Endometrium (tissue), 2 donors: ENCODE measurements around the gene MBD1.
A peak's percentile ranks its signal among the peaks of the same experiment; 100 is the strongest.
"Not testable (repeated sequence)": the region's sequence is repeated elsewhere in the genome, so short reads cannot be mapped to it uniquely, and the experiment has no call there.

Source experiments
- FAIRE-seq: peaks from 2 replicates; lab custom pipeline; 2012; peaks lifted over from hg19 to GRCh38; lab: Jason Lieb, UNC
- donor health status: control.
- donor health status: control.

Gene MBD1

GRCh38 chr18:50273203-50274043, 7.9 kb downstream of the MBD1 start:
- no peak for FAIRE-seq

DNA sequence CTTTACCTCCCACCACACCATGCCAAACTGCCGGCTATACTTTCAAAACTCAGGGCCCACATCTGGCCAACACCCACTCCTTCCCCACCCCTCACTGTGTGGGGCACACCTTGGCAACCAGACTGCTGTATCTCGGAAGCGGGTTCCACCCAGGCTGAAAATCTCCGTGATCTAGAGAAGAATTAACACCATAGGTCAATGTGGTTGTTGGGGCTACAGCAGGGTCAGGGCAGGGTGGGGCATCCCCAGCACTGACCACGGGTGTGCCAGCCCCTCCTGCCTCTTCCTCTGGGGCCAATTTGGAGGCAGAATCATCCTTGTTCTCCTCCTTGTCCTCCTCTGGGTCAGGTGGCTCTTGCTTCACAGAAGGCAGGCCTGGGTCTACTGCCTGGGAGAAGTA, 8.8 kb downstream of the MBD1 start:
- no peak for FAIRE-seq

- FAIRE-seq = no peak
Measured at GRCh38 chr18:50268022-50268747, 13.1 kb downstream of the MBD1 start.

- peak; percentile 74 for FAIRE-seq
Measured at GRCh38 chr18:50266248-50266704, 15.0 kb downstream of the MBD1 start, which contains the start of gene CFAP53. TSS of gene CFAP53 (minus strand) at chr18:50266495. CDS start at chr18:50266404, 91 bp downstream.

GRCh38 chr18:50262977-50263376, 18.3 kb downstream of the MBD1 start:
- FAIRE-seq = no peak

DNA sequence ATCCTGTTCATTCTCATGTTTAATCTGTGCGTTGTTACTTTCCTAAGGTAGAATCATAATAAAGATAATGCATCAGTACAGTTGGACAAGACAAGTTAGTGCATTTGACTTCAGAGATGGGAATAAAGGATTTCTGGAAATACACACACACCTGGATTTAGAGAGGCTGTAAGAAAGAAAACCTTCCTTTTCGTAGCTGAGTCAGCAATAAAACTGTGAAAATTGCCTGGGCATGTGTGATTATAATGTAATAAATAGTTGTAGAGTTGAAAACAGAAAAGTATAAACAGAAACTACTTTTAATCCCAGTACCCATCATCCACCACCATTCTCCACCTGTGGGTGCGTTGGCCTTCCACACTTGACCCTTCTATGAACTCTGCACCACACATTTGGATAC, 30.4 kb downstream of the MBD1 start:
- FAIRE-seq = no peak

DNA sequence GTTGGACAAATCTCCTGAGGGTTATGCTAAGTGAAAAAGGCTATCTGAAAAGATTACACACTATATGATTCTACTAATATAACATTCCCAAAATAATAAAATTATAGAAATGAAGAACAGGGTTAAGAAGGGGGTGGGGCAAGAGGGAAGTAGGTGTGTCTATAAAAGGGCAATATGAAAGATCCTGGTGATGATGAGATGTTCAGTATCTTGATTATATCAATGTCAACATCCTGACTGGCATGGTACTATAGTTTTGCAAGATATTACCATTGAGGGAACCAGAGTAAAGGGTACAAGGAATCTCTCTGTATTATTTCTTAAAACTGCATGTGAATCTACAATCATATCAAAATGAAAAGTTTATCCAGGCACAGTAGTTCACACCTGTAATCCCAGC, 31.7 kb downstream of the MBD1 start:
- FAIRE-seq = no peak

DNA sequence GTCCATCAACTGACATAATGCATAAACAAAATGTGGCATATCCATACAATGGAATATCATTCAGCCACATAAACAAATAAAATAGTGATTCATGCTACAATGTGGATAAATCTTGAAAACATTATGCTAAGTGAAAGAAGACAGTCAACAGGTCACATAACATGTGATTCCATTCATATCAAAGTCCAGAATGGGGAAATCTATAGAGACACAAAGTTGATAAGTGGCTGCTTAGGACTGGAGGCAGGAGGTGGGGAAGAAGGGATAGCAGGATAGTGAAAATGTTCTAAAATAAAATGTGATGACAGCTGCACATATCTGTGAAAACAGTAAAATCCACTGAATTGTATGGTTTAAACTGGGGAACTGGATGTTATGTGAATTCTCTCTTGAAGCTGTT, 33.8 kb downstream of the MBD1 start:
- no peak for FAIRE-seq

DNA sequence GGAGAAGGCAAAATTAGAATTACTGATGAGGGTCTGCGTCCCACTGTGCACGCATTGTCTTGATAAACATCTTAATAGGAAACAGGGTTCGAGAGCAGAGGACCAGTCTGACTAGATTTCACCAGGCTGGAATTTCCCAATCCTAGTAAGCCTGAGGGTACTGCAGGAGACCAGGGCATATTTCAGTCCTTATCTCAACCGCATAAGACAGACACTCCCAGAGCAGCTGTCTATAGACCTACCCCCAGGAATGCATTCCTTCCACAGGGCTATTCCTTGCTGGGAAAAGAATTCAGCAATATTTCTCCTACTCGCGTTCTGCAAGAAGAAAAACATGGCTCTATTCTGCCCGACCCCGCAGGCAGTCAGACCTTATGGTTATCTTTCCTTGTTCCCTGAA, 39.6 kb downstream of the MBD1 start:
- not testable (repeated sequence) for FAIRE-seq

- FAIRE-seq = no peak
Measured at GRCh38 chr18:50240080-50240563, 41.2 kb downstream of the MBD1 start.

GRCh38 chr18:50232419-50232818, 48.9 kb downstream of the MBD1 start:
- FAIRE-seq = no peak

DNA sequence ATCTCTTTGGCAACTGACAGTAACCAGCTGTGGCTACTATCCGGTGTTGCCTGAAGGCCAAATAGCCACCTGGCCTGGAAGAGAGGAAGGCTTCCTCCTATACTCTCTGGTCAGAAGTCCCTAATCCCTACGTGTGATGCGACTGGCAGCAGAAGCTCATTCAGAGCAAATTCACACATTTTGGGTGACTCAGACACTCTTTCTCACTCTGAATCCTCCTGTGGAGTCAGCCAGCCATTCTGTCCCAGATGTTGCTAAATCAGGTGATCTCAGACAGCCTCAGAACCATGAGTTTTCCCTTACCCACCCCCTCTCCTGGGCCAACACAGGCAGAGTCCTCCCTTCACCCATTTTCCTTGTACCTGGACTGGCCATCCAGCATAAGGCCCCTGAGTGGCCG, 49.7 kb downstream of the MBD1 start:
- FAIRE-seq = no peak

DNA sequence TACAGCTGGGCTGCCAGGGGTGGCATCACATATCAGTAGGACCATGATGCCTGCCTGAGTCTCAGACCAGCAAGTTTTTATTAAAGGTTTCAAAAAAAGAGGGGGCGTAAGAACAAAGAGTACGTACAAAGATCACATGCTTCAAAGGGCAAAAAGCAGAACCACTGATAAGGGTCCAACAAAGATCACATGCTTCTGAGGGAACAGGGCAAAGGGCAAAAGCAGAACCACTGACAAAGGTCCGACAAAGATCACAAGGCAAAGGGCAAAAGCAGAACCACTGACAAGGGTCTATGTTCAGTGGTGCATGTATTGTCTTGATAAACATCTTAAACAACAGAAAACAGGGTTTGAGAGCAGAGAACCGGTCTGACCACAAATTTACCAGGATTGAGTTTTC, 61.1 kb downstream of the MBD1 start:
- not testable (repeated sequence) for FAIRE-seq
